DLD1 (cell line): ENCODE measurements around the gene LTBP1.

Experiments
- in situ Hi-C: cut with HindIII; loops from 2 replicates; pipeline ENCODE4 v1.10.0; 2017; ENCODE audit warnings: low sequenced_read_pairs

LTBP1 gene

DNA sequence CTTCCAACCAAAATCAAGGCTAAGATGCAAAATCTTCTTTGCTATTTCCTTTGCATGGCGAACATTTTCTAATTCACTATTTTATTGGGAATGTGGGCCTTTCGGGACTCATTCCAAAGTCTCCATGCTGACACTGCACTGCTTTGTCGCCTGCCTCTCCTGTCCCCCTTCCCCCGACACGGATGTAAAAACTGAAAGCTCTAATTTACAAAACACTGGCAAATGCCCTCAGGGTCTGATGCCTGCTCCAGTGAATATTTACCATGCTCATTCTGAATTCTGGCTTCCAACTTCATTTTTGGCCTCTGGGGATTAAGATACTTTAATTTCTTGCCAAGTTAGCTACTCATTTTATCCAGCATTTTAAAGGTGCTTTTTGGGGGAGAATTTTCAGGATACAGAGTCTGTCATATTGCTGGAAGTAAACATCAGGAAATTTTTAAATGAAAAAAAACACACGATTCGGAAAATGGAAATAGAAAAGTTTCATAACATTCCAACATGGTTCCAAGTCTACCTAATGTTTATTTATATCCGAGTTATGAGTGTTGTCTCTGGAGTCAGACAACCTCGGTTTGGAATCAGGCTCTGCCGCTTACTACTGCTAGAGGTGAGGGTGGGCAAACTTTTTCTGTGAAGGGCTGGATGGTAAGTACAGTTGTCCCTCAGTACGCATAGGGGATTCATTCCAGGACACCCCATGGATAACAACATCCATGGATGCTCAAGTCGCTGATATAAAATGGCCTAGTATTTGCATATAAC is 14.6 kb upstream of the LTBP1 start:
- in situ Hi-C loops = no loop called here

DNA sequence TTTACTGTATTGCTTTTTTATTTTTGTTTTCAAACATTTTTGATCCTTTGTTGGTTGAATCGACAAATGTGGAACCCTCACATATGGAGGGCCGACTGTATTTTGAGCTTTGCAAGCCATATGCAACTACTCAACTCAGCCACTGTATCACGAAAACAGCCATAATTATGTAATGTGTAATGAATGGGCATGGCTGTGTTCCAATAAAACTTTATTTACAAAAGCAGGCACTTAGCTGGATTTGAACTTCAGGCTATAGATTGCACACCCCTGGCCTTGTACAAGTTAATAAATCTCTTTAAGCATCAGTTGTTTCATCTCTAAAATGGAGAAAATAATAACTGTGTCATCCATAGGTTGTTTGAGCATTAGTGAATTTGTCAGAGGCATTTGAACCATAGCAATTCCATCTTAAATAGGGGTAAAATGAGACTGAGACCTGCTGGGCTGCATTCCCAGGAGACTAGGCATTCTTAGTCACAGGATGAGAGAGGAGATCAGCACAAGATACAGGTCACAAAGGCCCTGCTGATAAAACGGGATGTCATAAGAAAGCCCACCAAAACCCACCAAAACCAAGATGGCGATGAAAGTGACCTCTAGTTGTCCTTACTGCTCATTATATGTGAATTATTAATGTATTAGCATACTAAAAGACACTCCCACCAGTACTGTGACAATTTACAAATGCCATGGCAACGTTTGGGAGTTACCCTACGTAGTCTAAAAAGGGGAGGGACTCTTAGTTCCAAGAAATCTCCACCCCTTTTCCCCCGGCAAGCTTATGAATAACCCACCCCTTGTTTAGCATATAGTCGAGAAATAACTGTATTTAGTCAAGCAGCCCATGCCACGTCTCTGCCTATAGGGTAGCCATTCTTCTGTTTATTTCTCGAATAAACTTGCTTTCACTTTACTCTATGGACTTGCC is 13.7 kb upstream of the LTBP1 start:
- in situ Hi-C loops = no loop called here

DNA sequence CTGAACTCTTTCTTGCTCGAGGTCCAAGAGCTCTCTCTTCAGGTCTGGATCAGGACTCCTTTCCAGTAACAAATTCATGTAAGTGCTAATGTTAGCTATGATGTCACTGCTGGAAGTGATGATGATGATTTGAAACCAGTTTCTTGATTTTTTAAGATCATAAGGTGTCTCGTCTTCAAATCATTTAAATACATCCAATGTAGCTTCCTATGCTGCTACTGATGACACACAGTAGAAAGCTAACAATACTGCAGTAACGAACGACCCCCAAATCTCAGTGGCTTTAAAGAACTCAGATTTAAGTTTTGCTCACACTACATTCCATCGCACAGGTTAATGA is 13.0 kb upstream of the LTBP1 start:
- in situ Hi-C loops = no loop called here

DNA sequence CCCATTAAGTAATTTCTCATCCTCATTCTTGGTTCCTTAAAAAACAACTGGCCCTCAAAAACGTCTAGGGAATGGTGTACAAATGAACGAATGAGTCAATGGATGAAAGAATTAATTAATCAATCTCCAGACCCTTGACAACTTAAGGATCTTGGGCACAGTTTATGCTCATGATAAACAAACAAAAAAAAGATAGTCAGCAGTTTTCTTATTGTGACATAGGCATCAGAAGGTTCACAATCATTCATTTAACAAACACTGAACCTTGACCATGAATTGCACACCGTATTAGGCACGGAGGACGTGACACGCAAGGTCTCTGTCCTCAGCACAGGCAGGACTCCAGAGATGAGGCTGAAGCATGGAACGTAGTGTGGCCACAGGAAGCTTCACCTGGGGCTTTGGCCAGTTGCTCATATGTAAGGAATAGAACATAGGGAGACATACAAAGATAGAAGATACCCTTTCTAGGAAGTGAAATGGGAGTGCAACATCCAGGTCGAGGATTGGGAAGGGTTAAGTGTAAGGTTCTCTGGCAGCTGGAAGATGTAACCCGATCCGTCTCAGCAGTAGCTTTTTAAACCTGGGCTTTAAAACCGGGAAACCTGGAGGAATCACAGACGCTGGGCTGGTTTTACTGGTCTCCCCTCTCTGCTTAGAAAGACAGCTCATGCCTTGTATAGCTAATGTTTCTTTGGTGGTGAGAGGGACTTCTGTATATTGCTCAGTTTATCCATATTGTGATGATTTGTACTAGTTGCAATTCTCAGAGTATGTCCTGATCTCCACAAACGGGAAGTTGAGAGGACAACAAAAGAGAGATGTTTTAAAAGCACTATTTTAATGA is 8.9 kb upstream of the LTBP1 start:
- in situ Hi-C loops = no loop called here

DNA sequence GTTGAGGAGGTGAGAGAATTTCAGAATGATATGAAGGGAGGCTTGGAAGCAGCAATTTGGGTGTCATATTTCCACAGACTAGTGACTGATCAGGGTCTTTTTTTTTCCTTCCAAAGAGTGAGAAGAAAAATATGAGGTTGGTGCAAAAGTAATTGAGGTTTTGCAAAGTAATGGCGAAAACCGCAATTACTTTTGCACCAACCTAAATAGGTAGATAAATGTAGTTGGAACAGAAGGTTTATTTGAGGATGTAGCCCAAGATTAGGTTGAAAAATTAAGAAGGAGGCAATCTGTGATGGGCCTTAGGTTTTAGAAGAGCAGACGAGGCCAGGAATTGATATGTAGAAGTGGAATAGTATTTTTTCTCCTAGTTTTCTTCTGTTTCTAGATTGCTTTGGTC is 7.8 kb upstream of the LTBP1 start:
- in situ Hi-C loops = no loop called here

DNA sequence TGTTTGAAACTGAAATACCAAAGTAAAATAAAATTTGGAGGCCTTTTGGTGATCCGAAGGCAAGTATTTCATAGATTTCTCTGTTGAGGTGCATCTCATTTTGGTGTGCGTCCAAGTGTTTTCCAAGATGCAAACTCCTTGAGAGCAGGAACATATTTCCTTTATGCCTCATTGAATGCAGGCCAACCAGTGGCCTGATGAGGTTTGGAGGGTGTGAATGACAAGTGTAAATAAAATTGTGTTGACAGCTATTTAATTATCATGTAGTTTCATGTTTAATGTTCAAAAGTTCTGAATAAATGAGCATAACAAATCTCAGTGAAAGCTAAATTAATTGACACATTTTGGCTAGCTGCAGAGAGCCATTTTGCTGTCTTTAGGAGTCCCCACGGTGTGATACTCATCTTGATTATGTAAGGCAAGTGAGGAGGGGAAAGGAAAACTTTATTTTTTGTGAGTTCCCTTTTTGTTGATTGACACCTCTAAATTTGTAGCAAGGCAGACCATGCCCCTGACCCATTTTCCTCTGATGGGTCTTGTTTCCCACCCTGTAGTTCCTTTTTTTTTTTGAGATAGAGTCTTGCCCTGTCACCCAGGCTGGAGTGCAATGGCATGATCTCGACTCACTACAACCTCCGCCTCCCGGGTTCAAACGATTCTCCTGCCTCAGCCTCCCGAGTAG is 6.3 kb upstream of the LTBP1 start:
- in situ Hi-C loops = no loop called here

DNA sequence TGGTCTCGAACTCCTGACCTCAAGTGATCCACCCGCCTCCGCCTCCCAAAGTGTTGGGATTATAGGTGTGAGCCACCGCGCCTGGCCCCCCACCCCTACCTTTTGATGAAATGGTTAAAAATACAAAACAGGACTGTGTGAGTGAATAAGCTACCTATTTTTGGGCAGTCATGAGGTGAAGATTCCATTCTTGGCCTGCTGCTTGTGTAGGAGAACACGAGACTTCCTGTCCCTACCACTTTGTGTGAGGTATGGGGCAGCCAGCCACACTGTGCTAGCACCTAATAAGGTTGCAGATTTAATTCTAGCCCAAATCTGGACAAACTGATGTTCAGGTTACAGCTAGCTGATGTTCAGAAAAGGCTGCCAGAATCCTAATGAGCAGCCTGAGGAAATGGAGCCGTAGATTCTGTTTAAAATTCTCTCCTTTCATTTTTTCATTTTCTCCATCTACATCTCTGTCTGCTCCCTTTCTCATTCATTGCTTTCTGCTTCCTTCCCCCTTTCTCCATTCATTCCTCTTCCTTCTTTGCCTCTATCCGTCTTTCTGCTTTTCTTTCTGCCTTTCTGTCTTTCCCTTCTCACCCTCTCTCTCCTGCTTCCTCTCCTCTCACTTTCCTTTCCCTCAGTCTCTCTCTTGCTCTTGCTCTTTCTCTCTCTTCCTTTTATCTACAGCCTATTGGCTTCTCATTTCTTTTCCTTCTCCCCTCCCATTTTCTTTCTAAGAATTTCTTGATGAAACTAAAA is 4.6 kb upstream of the LTBP1 start:
- in situ Hi-C loops = no loop called here

DNA sequence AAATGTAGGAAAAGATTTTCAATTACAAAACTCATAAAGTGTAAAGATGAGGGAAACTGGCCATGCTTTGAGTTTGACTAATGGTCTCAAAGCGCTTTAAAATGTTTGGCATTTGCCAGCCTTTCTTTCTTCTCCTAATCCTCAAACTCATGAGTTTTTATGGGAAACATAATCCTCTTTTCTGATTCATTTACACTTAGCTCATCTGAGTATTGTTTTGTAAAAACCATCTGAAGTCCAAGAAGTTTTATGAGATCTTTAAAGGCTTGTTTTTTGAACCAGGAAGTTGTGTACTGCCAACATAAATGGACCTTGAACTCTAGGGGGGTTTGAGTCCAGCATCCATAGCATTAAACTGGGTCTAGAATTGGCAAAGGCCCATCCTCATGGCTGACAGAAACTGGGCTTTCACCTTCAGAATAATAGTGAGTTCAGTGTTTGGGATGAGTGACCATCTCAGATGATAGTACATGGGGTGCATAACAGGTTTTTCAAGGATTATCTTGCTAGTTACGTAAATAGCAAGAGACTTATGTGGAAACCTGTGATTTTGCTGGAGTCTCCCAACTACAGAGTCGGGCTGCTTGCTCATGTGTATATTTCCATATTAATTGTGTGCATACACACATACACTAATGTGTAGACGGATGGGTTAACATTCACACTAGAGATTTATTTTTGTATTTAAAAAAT is 3.8 kb upstream of the LTBP1 start:
- in situ Hi-C loops = no loop called here

DNA sequence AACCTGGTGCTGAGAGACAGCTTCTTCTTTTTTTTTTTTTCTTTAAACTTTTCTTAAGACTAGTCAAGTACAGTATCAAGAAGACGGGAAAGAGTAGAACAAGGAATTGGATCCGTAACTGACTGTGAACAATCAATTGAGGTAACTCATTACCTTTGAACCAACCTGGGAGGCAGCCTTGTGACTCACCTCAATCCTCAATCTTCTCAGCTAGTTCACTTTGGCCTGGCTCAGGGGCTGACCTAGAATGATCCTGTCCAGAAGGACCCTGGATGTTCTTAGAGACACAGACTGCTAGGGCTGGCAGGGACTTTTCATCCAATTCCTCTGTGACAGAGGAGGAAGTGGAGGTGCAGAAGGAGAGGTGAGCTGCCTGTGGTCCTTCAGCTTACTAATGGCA is 1.5 kb upstream of the LTBP1 start:
- in situ Hi-C loops = no loop called here

DNA sequence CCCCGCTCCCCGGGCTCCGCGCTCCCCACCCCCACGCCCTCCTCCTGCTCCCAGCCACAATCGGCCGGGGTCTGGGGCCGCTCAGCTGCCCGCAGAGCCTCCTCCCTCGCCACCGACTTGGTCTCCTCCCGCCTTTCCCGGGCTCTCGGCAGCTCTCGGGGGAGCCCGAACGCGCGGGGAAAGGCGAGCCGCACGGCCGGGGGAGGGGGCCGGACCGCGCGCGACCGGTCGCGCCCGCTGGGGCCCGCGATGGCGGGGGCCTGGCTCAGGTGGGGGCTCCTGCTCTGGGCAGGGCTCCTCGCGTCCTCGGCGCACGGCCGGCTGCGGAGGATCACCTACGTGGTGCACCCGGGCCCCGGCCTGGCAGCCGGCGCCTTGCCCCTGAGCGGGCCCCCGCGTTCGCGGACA is 327 bp downstream of the LTBP1 start:
- in situ Hi-C loops = no loop called here

DNA sequence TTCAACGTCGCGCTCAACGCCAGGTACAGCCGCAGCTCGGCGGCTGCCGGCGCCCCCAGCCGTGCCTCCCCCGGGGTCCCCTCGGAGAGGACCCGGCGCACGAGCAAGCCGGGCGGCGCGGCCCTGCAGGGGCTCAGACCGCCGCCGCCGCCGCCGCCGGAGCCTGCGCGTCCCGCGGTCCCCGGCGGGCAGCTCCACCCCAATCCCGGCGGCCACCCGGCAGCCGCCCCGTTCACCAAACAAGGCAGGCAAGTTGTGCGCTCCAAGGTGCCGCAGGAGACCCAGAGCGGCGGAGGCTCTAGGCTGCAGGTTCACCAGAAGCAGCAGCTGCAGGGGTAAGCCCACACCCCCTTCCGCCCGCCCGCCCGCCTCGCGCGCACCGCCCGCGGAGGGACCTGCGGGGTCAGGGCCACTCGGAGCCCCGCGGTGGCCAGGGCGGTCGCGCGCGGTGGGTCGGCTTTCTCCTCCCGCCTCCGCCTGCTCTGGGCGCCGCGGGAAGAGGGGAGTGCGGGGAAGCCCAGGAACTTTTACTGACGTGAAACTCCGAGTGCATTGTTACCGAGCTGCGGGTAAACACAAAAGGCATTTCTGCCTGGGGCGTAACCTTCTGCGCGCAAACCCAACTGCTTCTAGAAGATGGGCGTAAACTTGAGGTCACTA is 861 bp downstream of the LTBP1 start:
- in situ Hi-C loops = no loop called here

DNA sequence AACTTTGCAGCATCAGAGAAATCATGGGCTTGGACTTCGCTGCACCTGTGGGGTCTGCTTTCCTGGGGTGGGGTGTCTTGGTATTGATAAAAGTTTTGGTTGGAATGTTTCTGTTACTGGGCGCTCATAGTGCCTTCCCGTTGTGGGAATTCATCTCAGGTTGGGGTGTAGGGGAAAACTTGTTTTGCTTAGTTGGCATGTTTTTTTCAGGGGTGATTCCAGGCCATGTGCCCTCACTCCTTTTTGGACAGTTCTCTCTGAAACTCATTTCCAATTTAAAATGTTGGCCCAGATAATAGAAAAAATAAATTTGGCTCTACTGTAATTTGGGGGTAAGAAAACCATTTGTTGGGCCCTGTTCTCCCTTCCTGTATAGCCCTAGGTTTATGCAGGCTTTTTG is 1.5 kb downstream of the LTBP1 start:
- in situ Hi-C loops = no loop called here

DNA sequence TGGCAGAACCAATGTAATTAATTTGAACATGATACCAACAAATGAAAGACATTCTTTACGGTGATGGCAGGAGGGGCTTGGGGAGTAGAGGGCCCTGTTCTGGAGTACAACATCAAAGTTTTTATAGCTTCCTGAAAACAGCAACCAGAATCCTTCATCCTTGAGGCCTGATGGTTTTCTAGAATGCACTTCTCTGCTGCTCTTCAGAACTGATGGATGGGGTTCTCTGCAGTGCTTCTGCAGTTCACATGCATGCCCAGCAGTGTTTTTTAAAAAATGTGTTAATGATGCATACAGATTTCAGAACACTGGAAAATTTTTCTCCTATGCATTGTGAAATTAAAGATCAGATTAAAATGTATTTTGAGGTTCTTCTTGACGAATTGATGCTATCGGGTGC is 2.5 kb downstream of the LTBP1 start:
- in situ Hi-C loops = no loop called here

DNA sequence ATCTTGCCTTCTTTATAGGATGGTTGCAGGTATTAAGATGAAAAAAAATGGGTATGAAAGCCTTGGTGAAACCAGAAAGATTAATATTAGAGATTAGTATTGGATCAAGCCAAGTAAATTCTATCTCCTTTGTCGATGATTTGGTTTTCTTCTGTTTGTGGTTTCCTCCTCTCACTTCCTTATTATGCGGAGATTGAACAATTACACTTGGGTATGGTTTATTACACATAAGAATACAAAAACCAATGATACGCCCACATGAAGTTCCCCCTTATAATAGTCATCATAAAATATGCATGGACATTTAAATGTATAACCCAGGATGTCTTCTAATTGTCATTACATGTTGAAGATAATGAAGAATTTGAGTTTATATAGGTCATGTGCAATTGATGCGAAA is 4.9 kb downstream of the LTBP1 start:
- in situ Hi-C loops = no loop called here

DNA sequence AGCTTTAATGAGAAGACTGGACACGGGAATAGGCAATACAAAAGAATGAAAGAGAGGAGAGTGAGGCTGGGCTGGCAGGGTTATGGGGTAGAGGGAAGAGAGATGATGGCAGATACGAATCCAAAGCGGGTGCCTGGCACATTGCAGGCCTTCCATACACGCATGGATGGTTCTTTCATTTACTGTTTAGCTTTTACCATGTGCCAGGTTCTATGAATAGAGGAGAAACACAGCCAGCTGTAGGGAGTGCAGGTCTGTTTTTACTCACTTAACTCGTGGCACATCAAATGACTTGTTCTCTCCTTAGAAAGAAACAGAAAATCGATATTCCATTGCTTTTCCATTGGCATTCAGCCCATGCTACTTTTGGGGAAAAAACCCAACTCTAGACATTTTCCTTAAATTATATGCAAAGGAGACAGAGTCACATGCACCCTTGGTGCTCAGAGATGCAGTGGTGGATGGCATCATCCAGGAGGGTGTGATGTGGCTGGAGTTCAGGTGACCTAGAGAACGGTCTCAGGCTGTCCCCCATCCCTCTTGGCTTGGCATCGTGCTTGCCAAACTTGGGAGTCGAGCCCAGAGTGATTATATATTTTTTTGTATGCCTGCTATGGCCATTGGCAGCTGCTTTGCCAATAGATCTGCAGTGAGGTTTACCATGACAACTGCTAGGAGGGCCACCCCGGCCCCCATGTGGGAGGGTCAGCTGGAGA is 6.2 kb downstream of the LTBP1 start:
- in situ Hi-C loops = no loop called here

DNA sequence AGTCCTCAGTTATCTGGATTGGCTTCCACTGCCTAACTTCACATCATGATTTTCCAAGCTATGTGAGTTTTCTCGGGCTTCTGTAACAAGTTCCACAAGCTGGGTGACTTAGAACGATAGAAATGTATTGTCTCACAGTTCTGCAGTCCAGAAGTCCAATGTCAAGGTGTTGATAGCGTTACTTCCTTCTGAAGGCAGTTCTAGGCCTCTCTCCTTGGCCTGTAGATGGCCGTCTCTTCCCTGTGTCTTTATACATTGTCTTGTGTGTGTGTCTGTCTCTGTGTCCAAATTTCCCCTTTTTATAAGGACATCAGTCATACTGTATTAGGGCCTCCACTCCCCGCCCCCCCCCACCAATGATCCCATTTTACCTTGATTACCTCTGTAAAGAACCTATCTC is 7.5 kb downstream of the LTBP1 start:
- in situ Hi-C loops = no loop called here

DNA sequence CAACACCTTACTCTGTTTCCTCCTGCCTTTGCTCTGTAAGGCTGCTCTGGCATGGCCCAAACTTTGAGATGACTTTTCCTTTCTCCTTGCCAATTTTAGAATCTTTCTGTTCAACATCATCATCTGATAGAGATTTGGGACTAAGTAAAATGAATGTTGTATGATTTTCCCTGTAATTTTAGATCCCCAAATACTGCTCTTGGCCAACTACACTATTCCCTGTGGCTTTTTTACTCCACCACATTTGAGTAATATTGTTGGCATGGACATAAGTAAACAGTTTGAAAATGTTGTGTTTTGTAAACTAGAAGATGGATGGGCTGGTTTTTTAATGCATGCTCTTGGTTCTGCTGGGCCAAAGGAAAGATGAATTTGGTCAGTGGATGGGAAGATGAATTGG is 12.1 kb downstream of the LTBP1 start:
- in situ Hi-C loops = no loop called here

DNA sequence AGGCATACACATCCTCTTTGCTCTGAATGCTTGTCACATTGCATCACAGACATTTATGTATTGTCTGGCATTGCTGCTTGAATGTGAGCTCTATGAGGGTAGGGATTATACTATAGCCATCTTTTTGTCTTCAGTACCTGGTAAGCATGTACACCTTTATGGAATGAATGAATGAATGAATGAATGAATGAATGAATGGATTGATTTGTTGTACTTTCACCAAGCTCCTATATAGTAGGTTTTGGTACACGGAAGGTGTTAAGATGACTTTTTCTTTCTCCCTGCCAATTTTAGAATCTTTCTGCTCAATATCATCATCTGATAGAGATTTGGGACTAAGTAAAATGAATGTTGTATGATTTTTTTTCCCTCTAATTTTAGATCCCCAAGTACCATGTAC is 13.5 kb downstream of the LTBP1 start:
- in situ Hi-C loops = no loop called here
